IPS-18a (cell line): Measurements from ENCODE around the gene ZDHHC9.

ENCODE experiments used
- H3K27ac ChIP-seq: one replicate; pipeline ENCODE4 v1.5.1; 2013; ENCODE audit warnings: low read length
- H3K27me3 ChIP-seq: one replicate; pipeline ENCODE4 v1.6.1; 2013; ENCODE audit warnings: mild to moderate bottlenecking, low read length; ENCODE audit not compliant: control insufficient read depth, insufficient read depth
- H3K36me3 ChIP-seq: one replicate; pipeline ENCODE4 v1.6.1; 2013; ENCODE audit warnings: low read depth, low read length; ENCODE audit not compliant: control insufficient read depth
- H3K4me1 ChIP-seq: one replicate; pipeline ENCODE4 v1.6.1; 2013; ENCODE audit warnings: low read depth, low read length; ENCODE audit not compliant: control insufficient read depth
- H3K4me3 ChIP-seq: one replicate; pipeline ENCODE4 v1.5.1; 2013; ENCODE audit warnings: low read length
- H3K9ac ChIP-seq: one replicate; pipeline ENCODE4 v1.6.1; 2013; ENCODE audit warnings: mild to moderate bottlenecking, low read length, moderate library complexity
- H3K9me3 ChIP-seq: one replicate; pipeline ENCODE4 v1.6.1; 2013; ENCODE audit warnings: low read depth, low read length; ENCODE audit not compliant: control insufficient read depth

ZDHHC9 gene

GRCh38 chrX:129842510-129843208 is 1.0 kb downstream of the ZDHHC9 start:
- no peaks in the 10 kb centered on the region for H3K27me3 ChIP-seq
- H3K4me3 ChIP-seq: peak overlapping the region; percentile 76
- peaks cover 31% of the 10 kb centered on the region for H3K9me3 ChIP-seq
- peak overlapping the region; percentile 74 for H3K9ac ChIP-seq
- no peak overlapping the region for H3K27ac ChIP-seq
- no peaks in the 10 kb centered on the region for H3K4me1 ChIP-seq
- H3K36me3 ChIP-seq: no peaks in the 10 kb centered on the region

- no peaks in the 10 kb centered on the region for H3K4me1 ChIP-seq
- H3K36me3 ChIP-seq: no peaks in the 10 kb centered on the region
- H3K4me3 ChIP-seq: no peak overlapping the region
- H3K9ac ChIP-seq: no peak overlapping the region
- H3K9me3 ChIP-seq: peaks cover 18% of the 10 kb centered on the region
- H3K27ac ChIP-seq: no peak overlapping the region
- no peaks in the 10 kb centered on the region for H3K27me3 ChIP-seq
Measured at GRCh38 chrX:129840344-129840743, 3.3 kb downstream of the ZDHHC9 start.

- Histone ChIP-seq H3K36me3 (no peaks in the 10 kb centered on the region), H3K27me3 (no peaks in the 10 kb centered on the region), H3K4me1 (no peaks in the 10 kb centered on the region), H3K27ac (no peak overlapping the region), H3K9me3 (peaks cover 13% of the 10 kb centered on the region), H3K4me3 (no peak overlapping the region), H3K9ac (no peak overlapping the region)
Measured at GRCh38 chrX:129836827-129837226, 6.9 kb downstream of the ZDHHC9 start.

GRCh38 chrX:129833153-129833990 is 10.3 kb downstream of the ZDHHC9 start:
- Histone ChIP-seq H3K27ac (no peak overlapping the region), H3K4me3 (no peak overlapping the region), H3K36me3 (no peaks in the 10 kb centered on the region), H3K9ac (no peak overlapping the region), H3K27me3 (no peaks in the 10 kb centered on the region), H3K9me3 (peaks cover 7% of the 10 kb centered on the region), H3K4me1 (no peaks in the 10 kb centered on the region)

GRCh38 chrX:129831091-129831885 is 12.4 kb downstream of the ZDHHC9 start:
- Histone ChIP-seq H3K27ac (no peak overlapping the region), H3K9me3 (peaks cover 7% of the 10 kb centered on the region), H3K27me3 (no peaks in the 10 kb centered on the region), H3K36me3 (no peaks in the 10 kb centered on the region), H3K9ac (no peak overlapping the region), H3K4me1 (no peaks in the 10 kb centered on the region), H3K4me3 (no peak overlapping the region)

GRCh38 chrX:129830494-129830893 is 13.2 kb downstream of the ZDHHC9 start:
- H3K4me3 ChIP-seq: no peak overlapping the region
- H3K9me3 ChIP-seq: peaks cover 7% of the 10 kb centered on the region
- no peak overlapping the region for H3K9ac ChIP-seq
- no peaks in the 10 kb centered on the region for H3K36me3 ChIP-seq
- no peak overlapping the region for H3K27ac ChIP-seq
- H3K27me3 ChIP-seq: no peaks in the 10 kb centered on the region
- no peaks in the 10 kb centered on the region for H3K4me1 ChIP-seq

GRCh38 chrX:129825746-129826505 is 17.8 kb downstream of the ZDHHC9 start:
- Histone ChIP-seq H3K9me3 (peaks cover 7% of the 10 kb centered on the region), H3K9ac (no peak overlapping the region), H3K27ac (no peak overlapping the region), H3K36me3 (no peaks in the 10 kb centered on the region), H3K4me3 (no peak overlapping the region), H3K27me3 (no peaks in the 10 kb centered on the region), H3K4me1 (no peaks in the 10 kb centered on the region)

- no peak overlapping the region for H3K4me3 ChIP-seq
- H3K27ac ChIP-seq: no peak overlapping the region
- H3K9me3 ChIP-seq: peaks cover 7% of the 10 kb centered on the region
- H3K4me1 ChIP-seq: no peaks in the 10 kb centered on the region
- H3K36me3 ChIP-seq: no peaks in the 10 kb centered on the region
- H3K9ac ChIP-seq: no peak overlapping the region
- H3K27me3 ChIP-seq: no peaks in the 10 kb centered on the region
Measured at GRCh38 chrX:129824620-129825019, 19.1 kb downstream of the ZDHHC9 start.

- H3K9me3 ChIP-seq: peaks cover 4% of the 10 kb centered on the region
- no peaks in the 10 kb centered on the region for H3K36me3 ChIP-seq
- H3K4me1 ChIP-seq: no peaks in the 10 kb centered on the region
- no peak overlapping the region for H3K4me3 ChIP-seq
- H3K9ac ChIP-seq: no peak overlapping the region
- H3K27me3 ChIP-seq: no peaks in the 10 kb centered on the region
- H3K27ac ChIP-seq: no peak overlapping the region
Measured at GRCh38 chrX:129823522-129823921, 20.2 kb downstream of the ZDHHC9 start.

- Histone ChIP-seq H3K9me3 (peaks cover 4% of the 10 kb centered on the region), H3K9ac (no peak overlapping the region), H3K27me3 (no peaks in the 10 kb centered on the region), H3K27ac (no peak overlapping the region), H3K4me3 (no peak overlapping the region), H3K4me1 (no peaks in the 10 kb centered on the region), H3K36me3 (no peaks in the 10 kb centered on the region)
Measured at GRCh38 chrX:129823115-129823514, 20.6 kb downstream of the ZDHHC9 start.

- Histone ChIP-seq H3K27ac (no peak overlapping the region), H3K4me3 (no peak overlapping the region), H3K27me3 (no peaks in the 10 kb centered on the region), H3K36me3 (no peaks in the 10 kb centered on the region), H3K9me3 (peaks cover 6% of the 10 kb centered on the region), H3K9ac (no peak overlapping the region), H3K4me1 (no peaks in the 10 kb centered on the region)
Measured at GRCh38 chrX:129818123-129818522, 25.6 kb downstream of the ZDHHC9 start.
